KMS-11 (cell line): ENCODE results near the gene C1orf21.

Experiments used
- H2AFZ ChIP-seq: fragments of 200-600 bp; sonication (generic); 2 replicates; pipeline ENCODE4 v1.6.1; 2016; ENCODE audit warnings: antibody characterized with exemption, mixed run types, low read depth
- H3K27ac ChIP-seq: fragments of 200-600 bp; sonication (generic); 2 replicates; pipeline ENCODE4 v1.6.1; 2016; ENCODE audit warnings: mild to moderate bottlenecking, mixed run types
- H3K27me3 ChIP-seq: fragments of 200-600 bp; sonication (generic); 2 replicates; pipeline ENCODE4 v1.6.1; 2017; ENCODE audit warnings: mild to moderate bottlenecking, low read depth, mixed run types, moderate library complexity; ENCODE audit not compliant: insufficient read depth
- H3K36me3 ChIP-seq: fragments of 200-600 bp; sonication (generic); 2 replicates; pipeline ENCODE4 v1.6.1; 2017; ENCODE audit warnings: mild to moderate bottlenecking, mixed run types; ENCODE audit not compliant: insufficient read depth
- H3K4me1 ChIP-seq: fragments of 200-600 bp; sonication (generic); 2 replicates; pipeline ENCODE4 v1.6.1; 2016; ENCODE audit warnings: mild to moderate bottlenecking, low read depth, mixed run types; ENCODE audit not compliant: poor library complexity, severe bottlenecking
- H3K4me2 ChIP-seq: fragments of 200-600 bp; sonication (generic); 2 replicates; pipeline ENCODE4 v1.7.0; 2016; ENCODE audit warnings: mild to moderate bottlenecking, mixed run types
- H3K4me3 ChIP-seq: fragments of 200-600 bp; sonication (generic); IDR thresholded peaks from 2 replicates; pipeline ENCODE4 v1.6.1; 2017; ENCODE audit warnings: low read depth, low read length, mixed read lengths; ENCODE audit not compliant: insufficient read depth
- H3K79me2 ChIP-seq: fragments of 200-600 bp; sonication (generic); 2 replicates; pipeline ENCODE4 v1.6.1; 2016; ENCODE audit warnings: low read depth, mixed run types; ENCODE audit not compliant: insufficient read depth
- H3K9ac ChIP-seq: fragments of 200-600 bp; sonication (generic); 2 replicates; pipeline ENCODE4 v1.6.1; 2016; ENCODE audit warnings: mild to moderate bottlenecking, mixed run types
- H4K20me1 ChIP-seq: fragments of 200-600 bp; sonication (generic); 2 replicates; pipeline ENCODE4 v1.6.1; 2016; ENCODE audit warnings: mild to moderate bottlenecking, mixed run types; ENCODE audit not compliant: insufficient read depth
- CTCF ChIP-seq: fragments of 200-600 bp; sonication (generic); conservative IDR thresholded peaks from 2 replicates; pipeline ENCODE4 v1.6.1; 2017; ENCODE audit warnings: low read depth, mild to moderate bottlenecking, antibody characterized with exemption, low read length, moderate library complexity, mixed read lengths

C1orf21 gene

GRCh38 chr1:184593597-184593996 lies 206.8 kb downstream of the C1orf21 start:
- H4K20me1 ChIP-seq: no peaks in the 10 kb centered on the region
- TF ChIP-seq CTCF: no peak
- no peaks in the 10 kb centered on the region for H3K79me2 ChIP-seq
- H3K27me3 ChIP-seq: no peaks in the 10 kb centered on the region
- no peak overlapping the region for H3K9ac ChIP-seq
- H3K4me1 ChIP-seq: peaks cover 20% of the 10 kb centered on the region
- H3K4me2 ChIP-seq: no peak overlapping the region
- H3K36me3 ChIP-seq: no peaks in the 10 kb centered on the region
- no peak overlapping the region for H2AFZ ChIP-seq
- no peak overlapping the region for H3K4me3 ChIP-seq
- no peak overlapping the region for H3K27ac ChIP-seq

GRCh38 chr1:184595596-184595995 lies 208.8 kb downstream of the C1orf21 start:
- no peaks in the 10 kb centered on the region for H3K79me2 ChIP-seq
- no peak overlapping the region for H3K4me2 ChIP-seq
- no peak overlapping the region for H3K4me3 ChIP-seq
- no peaks in the 10 kb centered on the region for H3K36me3 ChIP-seq
- no peak overlapping the region for H2AFZ ChIP-seq
- H3K4me1 ChIP-seq: peaks cover 26% of the 10 kb centered on the region
- H3K9ac ChIP-seq: no peak overlapping the region
- no peak for TF ChIP-seq CTCF
- H4K20me1 ChIP-seq: no peaks in the 10 kb centered on the region
- H3K27ac ChIP-seq: no peak overlapping the region
- no peaks in the 10 kb centered on the region for H3K27me3 ChIP-seq

GRCh38 chr1:184596950-184597645 lies 210.3 kb downstream of the C1orf21 start:
- Histone ChIP-seq H3K79me2 (no peaks in the 10 kb centered on the region), H3K4me2 (no peak overlapping the region), H3K27me3 (no peaks in the 10 kb centered on the region), H3K36me3 (no peaks in the 10 kb centered on the region), H3K27ac (no peak overlapping the region), H2AFZ (no peak overlapping the region), H3K9ac (no peak overlapping the region), H4K20me1 (no peaks in the 10 kb centered on the region), H3K4me3 (no peak overlapping the region), H3K4me1 (peaks cover 41% of the 10 kb centered on the region)
- TF ChIP-seq CTCF: peak; percentile 36; the same call in 1 of the 2 replicates

- Histone ChIP-seq H4K20me1 (no peaks in the 10 kb centered on the region), H3K79me2 (no peaks in the 10 kb centered on the region), H3K4me3 (no peak overlapping the region), H2AFZ (no peak overlapping the region), H3K36me3 (no peaks in the 10 kb centered on the region), H3K9ac (no peak overlapping the region), H3K27me3 (no peaks in the 10 kb centered on the region), H3K4me1 (peaks cover 47% of the 10 kb centered on the region), H3K27ac (no peak overlapping the region), H3K4me2 (no peak overlapping the region)
- TF ChIP-seq CTCF: no peak; the same call in 1 of the 2 replicates
Measured at GRCh38 chr1:184597650-184598357, 211.0 kb downstream of the C1orf21 start.
